SU-DHL-6 (cell line): Measurements from ENCODE around the gene SEMA3G.

Source experiments
- H2AFZ ChIP-seq: fragments of 200-600 bp; sonication (generic); 2 replicates; pipeline ENCODE4 v1.6.1; 2014; ENCODE audit warnings: low read depth, mild to moderate bottlenecking, moderate library complexity, mixed read lengths, antibody characterized with exemption, low read length; ENCODE audit not compliant: severe bottlenecking
- H3F3A ChIP-seq: fragments of 200-600 bp; shearing (Covaris generic); 2 replicates; pipeline ENCODE4 v1.6.0; 2016; ENCODE audit warnings: antibody characterized with exemption, mild to moderate bottlenecking; ENCODE audit not compliant: insufficient read depth
- H3K27ac ChIP-seq: fragments of 200-600 bp; sonication (generic); 2 replicates; pipeline ENCODE4 v1.5.1; 2016; ENCODE audit warnings: low read depth, mild to moderate bottlenecking, low read length, moderate library complexity, mixed read lengths
- H3K27me3 ChIP-seq: fragments of 200-600 bp; sonication (generic), shearing (Covaris generic); 2 replicates; pipeline ENCODE4 v1.6.0; 2014; ENCODE audit warnings: mild to moderate bottlenecking, low read length
- H3K36me3 ChIP-seq: fragments of 200-600 bp; sonication (generic); 2 replicates; pipeline ENCODE4 v1.6.1; 2014; ENCODE audit warnings: mild to moderate bottlenecking, low read length, mixed read lengths
- H3K4me2 ChIP-seq: fragments of 300-600, 200-600 bp; shearing (Covaris generic), sonication (generic); 2 replicates; pipeline ENCODE4 v1.6.0; 2014; ENCODE audit warnings: low read length, low read depth, mild to moderate bottlenecking; ENCODE audit not compliant: poor library complexity, severe bottlenecking
- H3K4me3 ChIP-seq: fragments of 200-600 bp; sonication (generic); 2 replicates; pipeline ENCODE4 v1.5.1; 2014; ENCODE audit warnings: antibody characterized with exemption, low read length, mild to moderate bottlenecking, mixed read lengths; ENCODE audit not compliant: insufficient read depth, poor library complexity, severe bottlenecking
- H3K79me2 ChIP-seq: fragments of 200-600 bp; sonication (generic); 2 replicates; pipeline ENCODE4 v1.6.1; 2014; ENCODE audit warnings: mild to moderate bottlenecking, low read length, moderate library complexity; ENCODE audit not compliant: insufficient read depth
- H3K9ac ChIP-seq: fragments of 200-600 bp; sonication (generic); 2 replicates; pipeline ENCODE4 v1.7.0; 2014; ENCODE audit warnings: mild to moderate bottlenecking, low read length
- H3K9me2 ChIP-seq: fragments of 200-600 bp; sonication (generic); replicated peaks from 2 replicates; pipeline ENCODE4 v1.6.1; 2014; ENCODE audit warnings: low read length; ENCODE audit not compliant: insufficient read depth
- H3K9me3 ChIP-seq: fragments of 200-600 bp; sonication (generic); 2 replicates; pipeline ENCODE4 v1.6.1; 2014; ENCODE audit warnings: low read length, mixed read lengths; ENCODE audit not compliant: insufficient read depth
- H4K20me1 ChIP-seq: fragments of 200-600 bp; sonication (generic); 2 replicates; pipeline ENCODE4 v1.6.1; 2014; ENCODE audit warnings: low read depth, mild to moderate bottlenecking, antibody characterized with exemption, low read length, moderate library complexity, mixed read lengths
- CTCF ChIP-seq: fragments of 200-600 bp; sonication (generic); IDR thresholded peaks from one replicate; pipeline ENCODE4 v1.5.1; 2017; ENCODE audit warnings: antibody characterized with exemption, mild to moderate bottlenecking, low read length, moderate library complexity; ENCODE audit not compliant: insufficient read depth, poor library complexity, severe bottlenecking
- EZH2phosphoT487 ChIP-seq: fragments of 200-600 bp; sonication (generic), shearing (Covaris generic); conservative IDR thresholded peaks from 2 replicates; pipeline ENCODE4 v1.6.1; 2018; ENCODE audit warnings: mild to moderate bottlenecking, antibody characterized with exemption, low read length, moderate library complexity, mixed read lengths

SEMA3G gene

GRCh38 chr3:52490939-52491526, 46.1 kb upstream of the SEMA3G start:
- no peaks in the 10 kb centered on the region for H3K36me3 ChIP-seq

GRCh38 chr3:52490035-52490938, 45.4 kb upstream of the SEMA3G start:
- Histone ChIP-seq H3K9me2 (no peaks in the 10 kb centered on the region), H3K27ac (no peak overlapping the region), H3K79me2 (no peaks in the 10 kb centered on the region), H3F3A (no peaks in the 10 kb centered on the region), H2AFZ (no peak overlapping the region), H3K9ac (no peak overlapping the region), H3K36me3 (no peaks in the 10 kb centered on the region), H4K20me1 (no peaks in the 10 kb centered on the region), H3K9me3 (no peaks in the 10 kb centered on the region), H3K4me2 (no peak overlapping the region), H3K4me3 (no peak overlapping the region), H3K27me3 (no peaks in the 10 kb centered on the region)
- TF ChIP-seq CTCF (no peak), EZH2phosphoT487 (no peak)

More at GRCh38 chr3:52490939-52491526, 46.1 kb upstream of the SEMA3G start:
- Histone ChIP-seq H3K4me3 (no peak overlapping the region), H3K4me2 (no peak overlapping the region), H3K9me3 (no peaks in the 10 kb centered on the region), H3K79me2 (no peaks in the 10 kb centered on the region), H3K27ac (no peak overlapping the region), H4K20me1 (no peaks in the 10 kb centered on the region), H3K9me2 (no peaks in the 10 kb centered on the region), H2AFZ (no peak overlapping the region), H3F3A (no peaks in the 10 kb centered on the region), H3K9ac (no peak overlapping the region), H3K27me3 (no peaks in the 10 kb centered on the region)
- TF ChIP-seq CTCF (no peak), EZH2phosphoT487 (no peak)

GRCh38 chr3:52489453-52489852, 44.5 kb upstream of the SEMA3G start:
- Histone ChIP-seq H3F3A (no peaks in the 10 kb centered on the region), H3K79me2 (no peaks in the 10 kb centered on the region), H3K9me2 (no peaks in the 10 kb centered on the region), H3K36me3 (no peaks in the 10 kb centered on the region), H4K20me1 (no peaks in the 10 kb centered on the region), H3K4me2 (no peak overlapping the region), H3K9ac (no peak overlapping the region), H2AFZ (no peak overlapping the region), H3K9me3 (no peaks in the 10 kb centered on the region), H3K27me3 (no peaks in the 10 kb centered on the region), H3K27ac (no peak overlapping the region), H3K4me3 (no peak overlapping the region)
- TF ChIP-seq EZH2phosphoT487: no peak
- TF ChIP-seq CTCF: no peak
